HepG2 (cell line): ENCODE measurements around the gene NSD2. TPM values are rescaled to one million over a fixed set of nuclear protein-coding genes. Genes with fewer than 3 reads are reported as not detected.

ENCODE experiments used
- ATAC-seq: fragments of 200-7000 bp; cut with Tn5 transposase; 3 replicates; pipeline ENCODE4 v1.9.1; 2020; ENCODE audit warnings: mild to moderate bottlenecking, moderate library complexity
- BruUV-seq: library from RNA; stranded (reverse); fragments of 400-500 nt; replicated peaks from 2 replicates; lab custom pipeline; 2021; lab: Mats Ljungman, UMichigan
- CTCF ChIA-PET: fragments of 300-600 bp; formaldehyde crosslinking; extraction: SDS; loops from one replicate; lab custom pipeline; 2021; ENCODE audit warnings: low total read pairs, inconsistent platforms, low intra/inter-chr PET ratio; lab: Yijun Ruan, JAX
- POLR2A ChIA-PET: fragments of 350-600 bp; sonication (Branson Sonifier 250); formaldehyde crosslinking; loops from one replicate; lab custom pipeline; 2020; ENCODE audit warnings: antibody characterized with exemption, inconsistent platforms; lab: Yijun Ruan, JAX
- DNase-seq: peaks from one replicate; pipeline ENCODE4 v3.0.0-alpha.2; 2015; ENCODE audit warnings: low spot score
- FAIRE-seq: peaks from 3 replicates; lab custom pipeline; 2011; peaks lifted over from hg19 to GRCh38; lab: Jason Lieb, UNC
- H2AFZ ChIP-seq: one replicate; pipeline ENCODE4 v1.6.1; 2011; ENCODE audit warnings: low read length, inconsistent platforms
- H3K27ac ChIP-seq: fragments of 300-600 bp; 3 replicates; pipeline ENCODE4 v1.8.0; 2011; ENCODE audit warnings: mixed run types, mild to moderate bottlenecking, mixed read lengths, low read length, inconsistent platforms; ENCODE audit not compliant: insufficient read depth; ENCODE audit errors: extremely low read length
- H3K27me3 ChIP-seq, 2 experiments: fragments of 200-600 bp in 1 of 2; 2 replicates in 1 of 2; 3 replicates in 1 of 2; pipeline versions ENCODE4 v1.6.0 to v1.8.0; 2011; ENCODE audit warnings: low read length in 2 of 2, mild to moderate bottlenecking in 2 of 2, moderate library complexity in 2 of 2, inconsistent platforms in 1 of 2; ENCODE audit not compliant: insufficient read depth in 2 of 2, control insufficient read depth in 1 of 2
- H3K36me3 ChIP-seq, 2 experiments: fragments of 200-600 bp in 1 of 2; replicated peaks in 1 of 2; 2 replicates in 1 of 2; 3 replicates in 1 of 2; pipeline versions ENCODE4 v1.5.1 to v1.8.0; 2011; ENCODE audit warnings: low read length in 2 of 2, inconsistent platforms in 1 of 2; ENCODE audit not compliant: insufficient read depth in 2 of 2, control insufficient read depth in 1 of 2
- H3K4me1 ChIP-seq: 2 replicates; pipeline ENCODE4 v1.5.1; 2012; ENCODE audit warnings: low read length, inconsistent platforms; ENCODE audit not compliant: insufficient read depth
- H3K4me2 ChIP-seq: 2 replicates; pipeline ENCODE4 v1.6.0; 2011; ENCODE audit warnings: low read depth, low read length, inconsistent platforms
- H3K4me3 ChIP-seq, 3 experiments: fragments of 200-600 bp in 1 of 3; sonication (generic), shearing (Covaris generic) in 1 of 3; replicated peaks in 1 of 3; 2 replicates each; pipeline ENCODE4 v1.5.1; 2011 to 2016; ENCODE audit warnings: low read length in 3 of 3, inconsistent platforms in 2 of 3, low read depth in 2 of 3, mild to moderate bottlenecking in 2 of 3, control low read depth in 1 of 3, mixed read lengths in 1 of 3; ENCODE audit not compliant: insufficient read depth in 1 of 3
- H3K79me2 ChIP-seq: one replicate; pipeline ENCODE4 v1.6.1; 2011; ENCODE audit warnings: low read length, inconsistent platforms; ENCODE audit not compliant: insufficient read depth
- H3K9ac ChIP-seq: 2 replicates; pipeline ENCODE4 v1.6.0; 2011; ENCODE audit warnings: mild to moderate bottlenecking, low read depth, low read length, inconsistent platforms; ENCODE audit not compliant: insufficient read depth
- H3K9me3 ChIP-seq: 2 replicates; pipeline ENCODE4 v1.5.1; 2012; ENCODE audit warnings: mild to moderate bottlenecking, low read length
- H4K20me1 ChIP-seq: 2 replicates; pipeline ENCODE4 v1.6.0; 2011; ENCODE audit warnings: inconsistent platforms, mild to moderate bottlenecking, low read length, moderate library complexity; ENCODE audit not compliant: insufficient read depth
- ASH2L ChIP-seq: fragments of 300-600, 200-600 bp; sonication (generic); IDR thresholded peaks from 2 replicates; pipeline ENCODE4 v1.7.0; 2017; ENCODE audit warnings: low read depth, mild to moderate bottlenecking, moderate library complexity, mixed read lengths, low read length; ENCODE audit not compliant: insufficient read length
- FOXO1 ChIP-seq: sonication (generic); formaldehyde crosslinking; IDR thresholded peaks from 2 replicates; pipeline ENCODE4 v1.4.0; 2020; ENCODE audit warnings: missing genetic modification reagents
- ISX ChIP-seq: sonication (generic); formaldehyde crosslinking; conservative IDR thresholded peaks from 2 replicates; pipeline ENCODE4 v1.5.0; 2020; ENCODE audit warnings: missing genetic modification reagents
- NFE2 ChIP-seq: sonication (generic); formaldehyde crosslinking; IDR thresholded peaks from 2 replicates; pipeline ENCODE4 v1.4.0; 2020; ENCODE audit warnings: missing genetic modification reagents
- TEAD2 ChIP-seq: sonication (generic); formaldehyde crosslinking; IDR thresholded peaks from 2 replicates; pipeline ENCODE4 v1.9.0; 2021; ENCODE audit warnings: missing genetic modification reagents
- ZBTB8A ChIP-seq: sonication (generic); formaldehyde crosslinking; IDR thresholded peaks from 2 replicates; pipeline ENCODE4 v1.4.0; 2020; ENCODE audit warnings: mild to moderate bottlenecking, low read depth, missing genetic modification reagents, borderline replicate concordance
- ZNF260 ChIP-seq: sonication (generic); formaldehyde crosslinking; IDR thresholded peaks from 2 replicates; pipeline ENCODE4 v1.4.0; 2020; ENCODE audit warnings: missing genetic modification reagents, low read depth, mild to moderate bottlenecking, borderline replicate concordance
- ZNF558 ChIP-seq: sonication (generic); formaldehyde crosslinking; IDR thresholded peaks from 2 replicates; pipeline ENCODE4 v1.9.0; 2022; ENCODE audit warnings: mild to moderate bottlenecking, missing genetic modification reagents, borderline replicate concordance
- ZNF674 ChIP-seq: sonication (generic); formaldehyde crosslinking; IDR thresholded peaks from 2 replicates; pipeline ENCODE4 v1.5.0; 2020; ENCODE audit warnings: low read depth, mild to moderate bottlenecking, missing genetic modification reagents
- ZNF792 ChIP-seq: IDR thresholded peaks from 2 replicates; pipeline ENCODE4 v1.6.1; 2016
- WGBS: methylation state at CpG from one replicate; pipeline ENCODE4 v1.1.6; 2017; ENCODE audit warnings: low lambda C conversion rate; 5-methylcytosine and 5-hydroxymethylcytosine counted together
- in situ Hi-C: cut with HindIII; loops from 2 replicates; pipeline ENCODE4 v1.10.0; 2017; ENCODE audit warnings: low pct_unique_long_range_greater_than_20kb; ENCODE audit not compliant: extremely low pct_ligation_motif_present
- intact Hi-C: fragments of 100-400 bp; cut with micrococcal nuclease; formaldehyde crosslinking; loops from one replicate; pipeline ENCODE4 v1.10.0; 2022; ENCODE audit not compliant: unreplicated experiment
- polyA plus RNA-seq, 8 experiments: library from polyadenylated mRNA; depleted of rRNA in 3 of 8; stranded (reverse) in 7 of 8; unstranded in 1 of 8; fragments of >200 nt; fragmentation: Illumina TruSeq in 4 of 8; extraction: Trizol in 4 of 8; gene quantifications; 2 replicates each; pipeline versions ENCODE4 v1.2.1 to v1.2.3, GENCODE V29; 2011 to 2016; ENCODE audit warnings: low read depth in 4 of 8, missing spikeins in 1 of 8, mixed read lengths in 1 of 8; ENCODE audit not compliant: insufficient read depth in 1 of 8
- total RNA-seq, 5 experiments: library from RNA; depleted of rRNA; stranded (reverse); fragments of >200 nt; fragmentation: Illumina TruSeq; extraction: Trizol; gene quantifications; 2 replicates each; pipeline ENCODE4 v1.2.3, GENCODE V29; 2016; ENCODE audit warnings: low read depth in 1 of 5
- TF ChIP-seq, protein P1 (sequence below): fragments of 450-650 bp; IDR thresholded peaks from 2 replicates; pipeline ENCODE4 v1.6.1; 2017
- TF ChIP-seq, protein P2 (sequence below): sonication (generic); formaldehyde crosslinking; IDR thresholded peaks from 2 replicates; pipeline ENCODE4 v1.8.1; 2022; ENCODE audit warnings: low read depth, mild to moderate bottlenecking, missing genetic modification reagents

NSD2 gene
- total and polyA plus RNA-seq, 2 of the 13 experiments (the other 11 are each of a cell fraction or from before 2014, with no cell fraction given) = 22.0 to 65.9 TPM

DNA sequence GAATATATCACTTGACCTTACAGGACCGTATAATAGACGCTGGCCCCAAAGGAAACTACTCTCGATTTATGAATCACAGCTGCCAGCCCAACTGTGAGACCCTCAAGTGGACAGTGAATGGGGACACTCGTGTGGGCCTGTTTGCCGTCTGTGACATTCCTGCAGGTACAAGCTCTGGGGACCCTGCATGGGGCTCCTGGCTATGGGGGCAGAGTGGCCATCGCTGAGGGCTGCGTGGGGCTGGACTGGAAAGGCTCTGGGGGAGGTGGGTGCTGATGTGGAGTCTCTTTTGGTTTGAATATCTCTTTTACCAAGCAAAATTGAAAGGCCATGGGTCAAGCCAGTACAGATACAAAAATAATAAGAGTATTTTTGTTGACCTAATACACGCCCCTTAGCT lies 103.6 kb downstream of the NSD2 start:
- Histone ChIP-seq H3K27me3 (no peaks in the 10 kb centered on the region), H3K4me3 (no peak overlapping the region), H3K9ac (no peak overlapping the region), H3K4me1 (no peaks in the 10 kb centered on the region), H3K79me2 (no peaks in the 10 kb centered on the region), H3K27ac (no peak overlapping the region), H4K20me1 (no peaks in the 10 kb centered on the region), H3K36me3 (peaks cover 46 to 93% of the 10 kb centered on the region in 2 experiments), H2AFZ (no peak overlapping the region), H3K9me3 (no peaks in the 10 kb centered on the region), H3K4me2 (no peak overlapping the region)
- ATAC-seq (no peak), DNase-seq (no peak), FAIRE-seq (no peak)
- 100% methylated on average over 8 of the region's 8 CpGs for WGBS
- no peak for TF ChIP-seq TEAD2 (CRISPR knock-in tag)
- TF ChIP-seq ZNF558 (CRISPR knock-in tag) = no peak
- TF ChIP-seq ZNF260 = no peak
- TF ChIP-seq ZNF792 = no peak
- TF ChIP-seq, protein P1, sequence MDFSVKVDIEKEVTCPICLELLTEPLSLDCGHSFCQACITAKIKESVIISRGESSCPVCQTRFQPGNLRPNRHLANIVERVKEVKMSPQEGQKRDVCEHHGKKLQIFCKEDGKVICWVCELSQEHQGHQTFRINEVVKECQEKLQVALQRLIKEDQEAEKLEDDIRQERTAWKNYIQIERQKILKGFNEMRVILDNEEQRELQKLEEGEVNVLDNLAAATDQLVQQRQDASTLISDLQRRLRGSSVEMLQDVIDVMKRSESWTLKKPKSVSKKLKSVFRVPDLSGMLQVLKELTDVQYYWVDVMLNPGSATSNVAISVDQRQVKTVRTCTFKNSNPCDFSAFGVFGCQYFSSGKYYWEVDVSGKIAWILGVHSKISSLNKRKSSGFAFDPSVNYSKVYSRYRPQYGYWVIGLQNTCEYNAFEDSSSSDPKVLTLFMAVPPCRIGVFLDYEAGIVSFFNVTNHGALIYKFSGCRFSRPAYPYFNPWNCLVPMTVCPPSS = no peak
- TF ChIP-seq, protein P2, sequence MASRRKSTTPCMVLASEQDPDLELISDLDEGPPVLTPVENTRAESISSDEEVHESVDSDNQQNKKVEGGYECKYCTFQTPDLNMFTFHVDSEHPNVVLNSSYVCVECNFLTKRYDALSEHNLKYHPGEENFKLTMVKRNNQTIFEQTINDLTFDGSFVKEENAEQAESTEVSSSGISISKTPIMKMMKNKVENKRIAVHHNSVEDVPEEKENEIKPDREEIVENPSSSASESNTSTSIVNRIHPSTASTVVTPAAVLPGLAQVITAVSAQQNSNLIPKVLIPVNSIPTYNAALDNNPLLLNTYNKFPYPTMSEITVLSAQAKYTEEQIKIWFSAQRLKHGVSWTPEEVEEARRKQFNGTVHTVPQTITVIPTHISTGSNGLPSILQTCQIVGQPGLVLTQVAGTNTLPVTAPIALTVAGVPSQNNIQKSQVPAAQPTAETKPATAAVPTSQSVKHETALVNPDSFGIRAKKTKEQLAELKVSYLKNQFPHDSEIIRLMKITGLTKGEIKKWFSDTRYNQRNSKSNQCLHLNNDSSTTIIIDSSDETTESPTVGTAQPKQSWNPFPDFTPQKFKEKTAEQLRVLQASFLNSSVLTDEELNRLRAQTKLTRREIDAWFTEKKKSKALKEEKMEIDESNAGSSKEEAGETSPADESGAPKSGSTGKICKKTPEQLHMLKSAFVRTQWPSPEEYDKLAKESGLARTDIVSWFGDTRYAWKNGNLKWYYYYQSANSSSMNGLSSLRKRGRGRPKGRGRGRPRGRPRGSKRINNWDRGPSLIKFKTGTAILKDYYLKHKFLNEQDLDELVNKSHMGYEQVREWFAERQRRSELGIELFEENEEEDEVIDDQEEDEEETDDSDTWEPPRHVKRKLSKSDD = no peak
- TF ChIP-seq FOXO1 (CRISPR knock-in tag) = no peak
- TF ChIP-seq ZNF674 = no peak
- TF ChIP-seq ISX = no peak
- TF ChIP-seq ZBTB8A (CRISPR knock-in tag) = no peak
- no peak for TF ChIP-seq NFE2 (CRISPR knock-in tag)
- no peak for TF ChIP-seq ASH2L
- ChIA-PET POLR2A (no interaction called here), CTCF (no interaction called here)
- BruUV-seq = no TSS peak
- in situ Hi-C loops (no loop called here), intact Hi-C loops (no loop called here)
